Measurements from ENCODE around the gene SSUH2.

DNA sequence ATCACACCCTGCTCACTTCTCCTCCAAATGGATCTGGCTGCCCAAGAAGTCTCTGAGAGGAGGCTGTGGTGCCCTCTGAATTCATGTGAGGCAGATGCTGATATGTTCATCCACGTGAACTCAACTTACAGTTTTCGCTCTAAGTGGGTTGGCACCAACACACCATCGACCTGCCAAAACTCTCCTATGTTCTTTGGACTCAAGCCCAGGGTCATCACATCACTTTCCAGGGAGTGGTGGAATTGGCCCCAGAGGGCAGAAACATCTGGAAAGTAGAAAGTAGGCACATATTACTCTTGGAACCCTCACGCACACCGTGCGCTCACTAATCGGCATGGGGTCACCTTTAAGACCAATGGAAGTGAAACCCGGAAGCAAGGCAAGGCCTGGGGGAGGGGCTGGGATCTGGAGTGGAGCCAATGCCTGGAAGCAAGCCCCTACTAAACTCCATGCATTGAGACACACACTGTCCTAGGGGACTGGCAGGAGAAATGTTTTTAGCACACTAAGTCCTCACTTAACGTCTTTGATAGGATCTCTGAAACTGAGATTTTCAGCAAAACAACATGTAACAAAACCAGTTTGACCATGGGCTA is 41.4 kb downstream of the SSUH2 start:
- no peak for TF ChIP-seq CTCF (IDR thresholded peaks at IDR 0.05)
- TF ChIP-seq POLR2A (IDR thresholded peaks at IDR 0.05) = no peak

Measured in uterus (tissue), 2 donors.